ENCODE results near the gene DMKN. TPM values are rescaled to one million over a fixed set of nuclear protein-coding genes. Genes with fewer than 3 reads are reported as not detected.
A peak's percentile ranks its signal among the peaks of the same experiment; 100 is the strongest.
"Not testable (repeated sequence)": the region's sequence is repeated elsewhere in the genome, so short reads cannot be mapped to it uniquely, and the experiment has no call there.

The DMKN gene
- total and polyA plus RNA-seq, 2 experiments from 2014 or later: 220 to 289 TPM

- H3K4me3 ChIP-seq: no peak overlapping the region
- H3K36me3 ChIP-seq: no peaks in the 10 kb centered on the region
- H3K27me3 ChIP-seq: no peaks in the 10 kb centered on the region
- H3K4me1 ChIP-seq (ENCODE audit: low read depth): peaks cover 2% of the 10 kb centered on the region
- TF ChIP-seq, protein P1, sequence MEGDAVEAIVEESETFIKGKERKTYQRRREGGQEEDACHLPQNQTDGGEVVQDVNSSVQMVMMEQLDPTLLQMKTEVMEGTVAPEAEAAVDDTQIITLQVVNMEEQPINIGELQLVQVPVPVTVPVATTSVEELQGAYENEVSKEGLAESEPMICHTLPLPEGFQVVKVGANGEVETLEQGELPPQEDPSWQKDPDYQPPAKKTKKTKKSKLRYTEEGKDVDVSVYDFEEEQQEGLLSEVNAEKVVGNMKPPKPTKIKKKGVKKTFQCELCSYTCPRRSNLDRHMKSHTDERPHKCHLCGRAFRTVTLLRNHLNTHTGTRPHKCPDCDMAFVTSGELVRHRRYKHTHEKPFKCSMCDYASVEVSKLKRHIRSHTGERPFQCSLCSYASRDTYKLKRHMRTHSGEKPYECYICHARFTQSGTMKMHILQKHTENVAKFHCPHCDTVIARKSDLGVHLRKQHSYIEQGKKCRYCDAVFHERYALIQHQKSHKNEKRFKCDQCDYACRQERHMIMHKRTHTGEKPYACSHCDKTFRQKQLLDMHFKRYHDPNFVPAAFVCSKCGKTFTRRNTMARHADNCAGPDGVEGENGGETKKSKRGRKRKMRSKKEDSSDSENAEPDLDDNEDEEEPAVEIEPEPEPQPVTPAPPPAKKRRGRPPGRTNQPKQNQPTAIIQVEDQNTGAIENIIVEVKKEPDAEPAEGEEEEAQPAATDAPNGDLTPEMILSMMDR (IDR thresholded peaks at IDR 0.05; ENCODE audit: low read depth, low read length): no peak
- H3K9me3 ChIP-seq (ENCODE audit: low read depth): no peaks in the 10 kb centered on the region
- no peak overlapping the region for H3K27ac ChIP-seq
- no peak for DNase-seq (ENCODE audit: low read depth in 1 of 2, low spot score in 1 of 2)
These were observed 41.5 kb downstream of the DMKN start for GRCh38 chr19:35471946-35472345.

DNA sequence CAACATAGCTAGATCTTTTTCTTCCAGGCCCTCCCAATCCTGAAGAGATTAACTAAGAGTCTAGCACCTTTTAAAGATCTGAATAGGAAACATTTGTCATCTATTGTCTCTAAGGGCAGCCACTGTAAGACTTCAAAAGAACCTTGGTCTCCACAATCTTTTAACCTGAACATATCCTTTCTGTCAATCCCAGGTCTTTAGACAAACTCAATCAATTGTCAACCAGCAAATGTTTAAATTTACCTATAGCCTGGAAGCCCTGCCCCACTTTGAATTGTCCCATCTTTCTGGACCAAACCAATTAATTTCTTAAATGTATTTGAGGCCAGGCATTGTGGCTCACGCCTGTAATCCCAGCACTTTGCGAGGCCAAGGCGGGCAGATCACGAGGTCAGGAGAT is 42.4 kb downstream of the DMKN start:
- H3K27ac ChIP-seq; H3K36me3 ChIP-seq; H3K9me3 ChIP-seq (ENCODE audit: low read depth); DNase-seq (ENCODE audit: low read depth in 1 of 2, low spot score in 1 of 2); H3K27me3 ChIP-seq; H3K4me1 ChIP-seq (ENCODE audit: low read depth); H3K4me3 ChIP-seq: not testable (repeated sequence)

- Histone ChIP-seq H3K27ac (no peak overlapping the region), H3K4me1 (ENCODE audit: low read depth) (peaks cover 2% of the 10 kb centered on the region), H3K9me3 (ENCODE audit: low read depth) (no peaks in the 10 kb centered on the region), H3K36me3 (no peaks in the 10 kb centered on the region), H3K4me3 (no peak overlapping the region), H3K27me3 (no peaks in the 10 kb centered on the region)
- TF ChIP-seq, protein P1 (IDR thresholded peaks at IDR 0.05; ENCODE audit: low read depth, low read length): no peak
- DNase-seq (ENCODE audit: low read depth in 1 of 2, low spot score in 1 of 2): no peak
These were observed 43.3 kb downstream of the DMKN start for GRCh38 chr19:35470128-35470527.

GRCh38 chr19:35468637-35469036 is 44.8 kb downstream of the DMKN start:
- peak; percentile 64 for DNase-seq (ENCODE audit: low read depth in 1 of 2, low spot score in 1 of 2)
- no peak overlapping the region for H3K4me3 ChIP-seq

GRCh38 chr19:35466259-35466658 is 47.2 kb downstream of the DMKN start:
- DNase-seq (ENCODE audit: low read depth in 1 of 2, low spot score in 1 of 2): no peak
- Histone ChIP-seq H3K4me1 (ENCODE audit: low read depth) (peaks cover 8% of the 10 kb centered on the region), H3K27me3 (no peaks in the 10 kb centered on the region), H3K27ac (no peak overlapping the region), H3K9me3 (ENCODE audit: low read depth) (no peaks in the 10 kb centered on the region), H3K36me3 (no peaks in the 10 kb centered on the region), H3K4me3 (no peak overlapping the region)
- TF ChIP-seq, protein P1 (IDR thresholded peaks at IDR 0.05; ENCODE audit: low read depth, low read length): no peak

More at GRCh38 chr19:35468637-35469036, 44.8 kb downstream of the DMKN start:
- H3K36me3 ChIP-seq: no peaks in the 10 kb centered on the region
- H3K27me3 ChIP-seq: no peaks in the 10 kb centered on the region
- TF ChIP-seq, protein P1 (IDR thresholded peaks at IDR 0.05; ENCODE audit: low read depth, low read length): peak; percentile 77
- peaks cover 2% of the 10 kb centered on the region for H3K4me1 ChIP-seq (ENCODE audit: low read depth)
- no peak overlapping the region for H3K27ac ChIP-seq
- H3K9me3 ChIP-seq (ENCODE audit: low read depth): no peaks in the 10 kb centered on the region

GRCh38 chr19:35462956-35463355 is 50.5 kb downstream of the DMKN start:
- not testable (repeated sequence) for H3K27me3 ChIP-seq; H3K4me1 ChIP-seq (ENCODE audit: low read depth); H3K4me3 ChIP-seq; H3K27ac ChIP-seq; H3K9me3 ChIP-seq (ENCODE audit: low read depth); H3K36me3 ChIP-seq; DNase-seq (ENCODE audit: low read depth in 1 of 2, low spot score in 1 of 2)

GRCh38 chr19:35462476-35462953 is 50.9 kb downstream of the DMKN start:
- Histone ChIP-seq H3K36me3 (no peaks in the 10 kb centered on the region), H3K27ac (no peak overlapping the region), H3K4me3 (no peak overlapping the region), H3K4me1 (ENCODE audit: low read depth) (peaks cover 5% of the 10 kb centered on the region), H3K27me3 (no peaks in the 10 kb centered on the region), H3K9me3 (ENCODE audit: low read depth) (no peaks in the 10 kb centered on the region)
- TF ChIP-seq, protein P1 (IDR thresholded peaks at IDR 0.05; ENCODE audit: low read depth, low read length): no peak
- no peak for DNase-seq (ENCODE audit: low read depth in 1 of 2, low spot score in 1 of 2)

DNA sequence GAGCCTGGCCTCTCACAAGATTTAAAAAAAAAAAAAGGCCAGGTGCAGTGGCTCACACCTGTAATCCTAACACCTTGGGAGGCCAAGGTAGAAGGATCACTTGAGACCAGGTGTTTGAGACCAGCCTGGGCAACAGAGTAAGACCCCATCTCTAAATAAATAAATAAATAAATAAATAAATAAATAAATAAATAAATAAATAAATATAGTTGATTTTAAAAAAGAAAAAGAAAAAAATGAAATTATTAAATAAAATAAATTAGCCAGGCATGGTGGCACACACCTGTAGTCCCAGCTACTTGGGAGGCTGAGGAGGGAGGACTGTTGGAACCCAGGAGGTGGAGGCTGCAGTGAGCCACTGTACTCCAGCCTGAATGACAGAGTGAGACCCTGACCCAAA is 51.7 kb downstream of the DMKN start:
- not testable (repeated sequence) for H3K27ac ChIP-seq; H3K4me3 ChIP-seq; H3K27me3 ChIP-seq; H3K4me1 ChIP-seq (ENCODE audit: low read depth); H3K36me3 ChIP-seq; DNase-seq (ENCODE audit: low read depth in 1 of 2, low spot score in 1 of 2); H3K9me3 ChIP-seq (ENCODE audit: low read depth)
